OCI-LY3 (cell line): ENCODE results near the gene KLHL5.

Experiments used
- H2AFZ ChIP-seq: fragments of 200-600, 300-600 bp; shearing (Covaris generic); 2 replicates; pipeline ENCODE4 v1.6.0; 2014; ENCODE audit warnings: antibody characterized with exemption, low read depth, low read length
- H3K27ac ChIP-seq: fragments of 200-600, 300-600 bp; sonication (generic); 2 replicates; pipeline ENCODE4 v1.5.1; 2014; ENCODE audit warnings: mild to moderate bottlenecking, low read length, moderate library complexity, mixed read lengths
- H3K27me3 ChIP-seq: fragments of 200-600, 300-600 bp; sonication (generic); 2 replicates; pipeline ENCODE4 v1.6.1; 2014; ENCODE audit warnings: low read depth, low read length, mixed read lengths
- H3K36me3 ChIP-seq: fragments of 200-600, 300-600 bp; sonication (generic); replicated peaks from 2 replicates; pipeline ENCODE3; 2014; ENCODE audit warnings: low read depth, low read length, mixed read lengths
- H3K4me1 ChIP-seq: fragments of 300-600, 200-600 bp; sonication (generic); 2 replicates; pipeline ENCODE4 v1.6.1; 2014; ENCODE audit warnings: low read length, mixed read lengths
- H3K4me2 ChIP-seq: fragments of 200-600, 300-600 bp; sonication (generic); 2 replicates; pipeline ENCODE4 v1.6.1; 2014; ENCODE audit warnings: low read length, mixed read lengths
- H3K4me3 ChIP-seq: fragments of 300-600, 200-600 bp; sonication (generic); 2 replicates; pipeline ENCODE4 v1.5.1; 2014; ENCODE audit warnings: antibody characterized with exemption, mild to moderate bottlenecking, low read length, moderate library complexity
- H3K79me2 ChIP-seq: fragments of 300-600, 200-600 bp; shearing (Covaris generic); 2 replicates; pipeline ENCODE4 v1.6.1; 2014; ENCODE audit warnings: mild to moderate bottlenecking, low read length, mixed read lengths
- H3K9ac ChIP-seq: fragments of 300-600, 200-600 bp; shearing (Covaris generic); 2 replicates; pipeline ENCODE4 v1.6.0; 2014; ENCODE audit warnings: mild to moderate bottlenecking, low read length, moderate library complexity
- H3K9me3 ChIP-seq: fragments of 200-600, 300-600 bp; shearing (Covaris generic); 2 replicates; pipeline ENCODE4 v1.6.1; 2014; ENCODE audit warnings: low read length, mixed read lengths; ENCODE audit not compliant: insufficient read depth
- H4K20me1 ChIP-seq: fragments of 200-600, 300-600 bp; sonication (generic); 2 replicates; pipeline ENCODE4 v1.6.1; 2016; ENCODE audit warnings: low read length, mixed read lengths; ENCODE audit not compliant: insufficient read depth
- EZH2phosphoT487 ChIP-seq: fragments of 200-600 bp; shearing (Covaris generic); IDR thresholded peaks from 2 replicates; pipeline ENCODE4 v1.6.1; 2018; ENCODE audit warnings: antibody characterized with exemption, mixed run types, low read depth
- TF ChIP-seq, protein P1 (sequence below): fragments of 200-600, 300-600 bp; sonication (generic); IDR thresholded peaks from 2 replicates; pipeline ENCODE4 v1.5.1; 2014; ENCODE audit warnings: antibody characterized with exemption, low read length, low read depth

Gene KLHL5

DNA sequence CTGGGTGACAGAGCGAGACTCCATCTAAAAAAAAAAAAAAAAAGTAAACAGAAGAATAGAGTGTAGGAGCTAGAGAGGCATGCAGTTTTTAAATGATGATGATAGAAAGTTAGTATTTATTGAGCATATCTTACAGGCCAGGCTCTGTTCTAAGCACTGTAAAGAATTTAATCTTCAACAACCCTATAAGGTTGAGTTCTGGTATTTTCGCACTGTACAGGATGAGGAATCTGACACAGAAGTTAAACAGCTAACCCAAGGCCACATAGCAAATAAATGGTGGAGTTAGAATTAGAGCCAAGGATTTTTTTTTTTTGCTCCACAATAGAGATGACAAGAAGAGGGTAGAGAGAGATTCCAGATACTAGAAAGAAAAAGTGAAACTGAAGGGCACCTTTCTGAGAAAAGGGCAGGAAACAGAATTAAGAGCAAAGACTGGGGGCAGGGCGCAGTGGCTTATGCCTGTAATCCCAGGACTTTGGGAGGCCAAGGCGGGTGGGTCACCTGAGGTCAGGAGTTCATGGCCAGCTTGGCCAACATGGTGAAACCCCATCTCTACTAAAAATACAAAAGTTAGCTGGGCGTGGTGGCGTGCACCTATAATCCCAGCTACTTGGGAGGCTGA lies 56.1 kb downstream of the KLHL5 start:
- H3K4me1 ChIP-seq: no peaks in the 10 kb centered on the region
- H3K27ac ChIP-seq: no peak overlapping the region
- no peaks in the 10 kb centered on the region for H3K9me3 ChIP-seq
- TF ChIP-seq EZH2phosphoT487: no peak
- TF ChIP-seq, protein P1, sequence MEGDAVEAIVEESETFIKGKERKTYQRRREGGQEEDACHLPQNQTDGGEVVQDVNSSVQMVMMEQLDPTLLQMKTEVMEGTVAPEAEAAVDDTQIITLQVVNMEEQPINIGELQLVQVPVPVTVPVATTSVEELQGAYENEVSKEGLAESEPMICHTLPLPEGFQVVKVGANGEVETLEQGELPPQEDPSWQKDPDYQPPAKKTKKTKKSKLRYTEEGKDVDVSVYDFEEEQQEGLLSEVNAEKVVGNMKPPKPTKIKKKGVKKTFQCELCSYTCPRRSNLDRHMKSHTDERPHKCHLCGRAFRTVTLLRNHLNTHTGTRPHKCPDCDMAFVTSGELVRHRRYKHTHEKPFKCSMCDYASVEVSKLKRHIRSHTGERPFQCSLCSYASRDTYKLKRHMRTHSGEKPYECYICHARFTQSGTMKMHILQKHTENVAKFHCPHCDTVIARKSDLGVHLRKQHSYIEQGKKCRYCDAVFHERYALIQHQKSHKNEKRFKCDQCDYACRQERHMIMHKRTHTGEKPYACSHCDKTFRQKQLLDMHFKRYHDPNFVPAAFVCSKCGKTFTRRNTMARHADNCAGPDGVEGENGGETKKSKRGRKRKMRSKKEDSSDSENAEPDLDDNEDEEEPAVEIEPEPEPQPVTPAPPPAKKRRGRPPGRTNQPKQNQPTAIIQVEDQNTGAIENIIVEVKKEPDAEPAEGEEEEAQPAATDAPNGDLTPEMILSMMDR: no peak
- no peak overlapping the region for H3K9ac ChIP-seq
- no peak overlapping the region for H2AFZ ChIP-seq
- peaks cover 43% of the 10 kb centered on the region for H3K36me3 ChIP-seq
- no peaks in the 10 kb centered on the region for H3K27me3 ChIP-seq
- H3K4me3 ChIP-seq: no peak overlapping the region
- H4K20me1 ChIP-seq: no peaks in the 10 kb centered on the region
- H3K79me2 ChIP-seq: no peaks in the 10 kb centered on the region
- no peak overlapping the region for H3K4me2 ChIP-seq

GRCh38 chr4:39120418-39120817 lies 58.4 kb downstream of the KLHL5 start:
- Histone ChIP-seq H3K27me3 (no peaks in the 10 kb centered on the region), H3K4me1 (peaks cover 15% of the 10 kb centered on the region), H3K36me3 (peaks cover 37% of the 10 kb centered on the region), H2AFZ (no peak overlapping the region), H3K9ac (no peak overlapping the region), H3K4me3 (no peak overlapping the region), H4K20me1 (no peaks in the 10 kb centered on the region), H3K9me3 (no peaks in the 10 kb centered on the region), H3K27ac (no peak overlapping the region), H3K4me2 (no peak overlapping the region), H3K79me2 (no peaks in the 10 kb centered on the region)
- TF ChIP-seq, protein P1: no peak
- no peak for TF ChIP-seq EZH2phosphoT487

- Histone ChIP-seq H3K27me3 (no peaks in the 10 kb centered on the region), H3K4me1 (peaks cover 17% of the 10 kb centered on the region), H2AFZ (no peak overlapping the region), H3K4me3 (no peak overlapping the region), H3K36me3 (peaks cover 28% of the 10 kb centered on the region), H3K27ac (no peak overlapping the region), H3K4me2 (no peak overlapping the region), H3K9ac (no peak overlapping the region), H3K79me2 (no peaks in the 10 kb centered on the region), H4K20me1 (no peaks in the 10 kb centered on the region), H3K9me3 (no peaks in the 10 kb centered on the region)
- TF ChIP-seq, protein P1: no peak
- no peak for TF ChIP-seq EZH2phosphoT487
Observed at GRCh38 chr4:39124885-39125599, 63.0 kb downstream of the KLHL5 start.

GRCh38 chr4:39125600-39125985 lies 63.6 kb downstream of the KLHL5 start:
- Histone ChIP-seq H4K20me1 (no peaks in the 10 kb centered on the region), H3K4me2 (no peak overlapping the region), H2AFZ (no peak overlapping the region), H3K27me3 (no peaks in the 10 kb centered on the region), H3K27ac (no peak overlapping the region), H3K4me1 (peaks cover 17% of the 10 kb centered on the region), H3K9me3 (no peaks in the 10 kb centered on the region), H3K4me3 (no peak overlapping the region), H3K36me3 (peaks cover 25% of the 10 kb centered on the region), H3K79me2 (no peaks in the 10 kb centered on the region), H3K9ac (no peak overlapping the region)
- no peak for TF ChIP-seq EZH2phosphoT487
- TF ChIP-seq, protein P1: no peak
